Sigmoid colon (tissue), 4 donors: ENCODE measurements around the gene AP4S1.

Source experiments
- POLR2AphosphoS5 ChIP-seq, 4 donors: sonication (generic); formaldehyde crosslinking; IDR thresholded peaks; one replicate each; pipeline ENCODE4 v1.6.1; 2017; ENCODE audit warnings: antibody characterized with exemption in 4 of 4
- TF ChIP-seq, protein P1 (sequence below), 4 experiments: fragments of 450-650 bp in 3 of 4; fragments of 200-600 bp in 1 of 4; IDR thresholded peaks; one replicate each; pipeline ENCODE4 v1.5.1; 2016 to 2019; ENCODE audit warnings: antibody characterized with exemption in 4 of 4, mild to moderate bottlenecking in 3 of 4, moderate library complexity in 2 of 4

DNA sequence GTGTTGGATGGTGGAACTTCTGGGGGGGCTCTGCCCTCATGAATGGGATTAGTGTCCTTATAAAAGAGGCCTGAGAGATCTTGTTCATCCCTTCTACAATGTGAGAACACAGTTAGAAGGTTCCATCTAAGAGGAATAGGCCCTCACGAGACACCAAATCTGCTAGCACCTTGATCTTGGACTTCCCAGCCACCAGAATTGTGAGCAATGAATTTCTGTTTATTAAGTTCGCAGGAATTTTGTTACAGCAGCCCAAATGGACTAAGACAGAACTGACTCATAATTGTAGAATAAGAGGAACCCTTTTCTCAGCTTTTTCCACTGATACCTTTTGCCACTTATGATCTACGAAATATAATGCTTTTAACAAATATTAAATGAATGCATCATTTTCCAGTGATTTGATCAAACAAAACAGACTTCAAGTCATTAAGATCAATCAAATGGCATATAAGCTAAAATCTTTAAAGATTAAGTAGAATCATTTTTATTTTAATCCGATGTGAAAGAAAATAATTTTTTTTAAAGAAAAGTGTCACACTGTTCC is 113.9 kb downstream of the AP4S1 start:
- TF ChIP-seq, protein P1, sequence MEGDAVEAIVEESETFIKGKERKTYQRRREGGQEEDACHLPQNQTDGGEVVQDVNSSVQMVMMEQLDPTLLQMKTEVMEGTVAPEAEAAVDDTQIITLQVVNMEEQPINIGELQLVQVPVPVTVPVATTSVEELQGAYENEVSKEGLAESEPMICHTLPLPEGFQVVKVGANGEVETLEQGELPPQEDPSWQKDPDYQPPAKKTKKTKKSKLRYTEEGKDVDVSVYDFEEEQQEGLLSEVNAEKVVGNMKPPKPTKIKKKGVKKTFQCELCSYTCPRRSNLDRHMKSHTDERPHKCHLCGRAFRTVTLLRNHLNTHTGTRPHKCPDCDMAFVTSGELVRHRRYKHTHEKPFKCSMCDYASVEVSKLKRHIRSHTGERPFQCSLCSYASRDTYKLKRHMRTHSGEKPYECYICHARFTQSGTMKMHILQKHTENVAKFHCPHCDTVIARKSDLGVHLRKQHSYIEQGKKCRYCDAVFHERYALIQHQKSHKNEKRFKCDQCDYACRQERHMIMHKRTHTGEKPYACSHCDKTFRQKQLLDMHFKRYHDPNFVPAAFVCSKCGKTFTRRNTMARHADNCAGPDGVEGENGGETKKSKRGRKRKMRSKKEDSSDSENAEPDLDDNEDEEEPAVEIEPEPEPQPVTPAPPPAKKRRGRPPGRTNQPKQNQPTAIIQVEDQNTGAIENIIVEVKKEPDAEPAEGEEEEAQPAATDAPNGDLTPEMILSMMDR (IDR thresholded peaks at IDR 0.05): no peak
- no peak for TF ChIP-seq POLR2AphosphoS5 (IDR thresholded peaks at IDR 0.05)
